H1 (cell line): ENCODE measurements around the gene CALCR. TPM values are rescaled to one million over a fixed set of nuclear protein-coding genes. Genes with fewer than 3 reads are reported as not detected.

Source experiments
- KDM5A ChIP-seq: fragments of 200-600 bp; IDR thresholded peaks from 2 replicates; pipeline ENCODE4 v1.7.1; 2012; ENCODE audit warnings: mild to moderate bottlenecking, low read length, inconsistent platforms, mixed read lengths
- TAF7 ChIP-seq: optimal IDR thresholded peaks from 2 replicates; pipeline ENCODE3; 2011; ENCODE audit warnings: low read depth, mild to moderate bottlenecking, inconsistent platforms, low read length, moderate library complexity, borderline replicate concordance
- polyA plus RNA-seq, 7 experiments: library from polyadenylated mRNA; depleted of rRNA in 3 of 7; stranded (reverse) in 5 of 7; unstranded in 2 of 7; fragments of >200 nt in 5 of 7; fragments of 200-250 nt in 2 of 7; gene quantifications; 1 replicate in 5 of 7; 2 replicates in 1 of 7; 4 replicates in 1 of 7; pipeline versions ENCODE4 v1.2.1 to v1.2.3, GENCODE V29; 2011 to 2013; ENCODE audit warnings: missing spikeins in 2 of 7, mixed read lengths in 2 of 7
- total RNA-seq: library from RNA; stranded (reverse); fragmentation: NEBNext Ultra II Directional; extraction: Animal tissue kit (Norgen Biotek cat#: 25700); gene quantifications from 2 replicates; pipeline ENCODE4 v1.2.1, GENCODE V29; 2021
- TF ChIP-seq, protein P1 (sequence below), 3 experiments: IDR thresholded peaks; 1 replicate in 2 of 3; 2 replicates in 1 of 3; pipeline versions ENCODE4 v1.5.1 to v1.6.1; 2011; ENCODE audit warnings: low read length in 3 of 3, mild to moderate bottlenecking in 3 of 3, inconsistent platforms in 2 of 3, low read depth in 1 of 3, moderate library complexity in 1 of 3; ENCODE audit not compliant: insufficient read depth in 1 of 3; ENCODE audit errors: control extremely low read depth in 1 of 3

CALCR gene
- total and polyA plus RNA-seq, 2 of the 8 experiments (the other 6 are each of a cell fraction or from before 2014, with no cell fraction given), result 1.0 to 3.6 TPM

DNA sequence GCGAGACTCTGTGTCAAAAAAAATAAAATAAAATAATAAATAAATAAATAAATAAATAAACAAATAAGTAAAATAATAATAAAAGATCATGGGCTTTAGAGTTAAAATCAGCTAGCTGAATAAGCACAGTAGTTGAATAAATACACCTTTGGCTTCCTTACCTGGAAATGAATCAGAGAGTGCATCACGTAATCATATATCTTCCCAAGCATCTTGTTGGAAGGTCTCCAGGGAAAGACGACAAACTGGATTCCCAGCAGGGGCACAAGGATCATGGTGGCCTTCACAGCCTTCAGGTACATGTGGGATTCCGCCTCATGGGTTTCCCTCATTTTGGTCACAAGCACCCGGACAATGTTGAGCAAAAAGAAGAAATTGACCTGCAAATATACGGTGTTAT is 138.7 kb downstream of the CALCR start (continued):
- TF ChIP-seq, protein P1, sequence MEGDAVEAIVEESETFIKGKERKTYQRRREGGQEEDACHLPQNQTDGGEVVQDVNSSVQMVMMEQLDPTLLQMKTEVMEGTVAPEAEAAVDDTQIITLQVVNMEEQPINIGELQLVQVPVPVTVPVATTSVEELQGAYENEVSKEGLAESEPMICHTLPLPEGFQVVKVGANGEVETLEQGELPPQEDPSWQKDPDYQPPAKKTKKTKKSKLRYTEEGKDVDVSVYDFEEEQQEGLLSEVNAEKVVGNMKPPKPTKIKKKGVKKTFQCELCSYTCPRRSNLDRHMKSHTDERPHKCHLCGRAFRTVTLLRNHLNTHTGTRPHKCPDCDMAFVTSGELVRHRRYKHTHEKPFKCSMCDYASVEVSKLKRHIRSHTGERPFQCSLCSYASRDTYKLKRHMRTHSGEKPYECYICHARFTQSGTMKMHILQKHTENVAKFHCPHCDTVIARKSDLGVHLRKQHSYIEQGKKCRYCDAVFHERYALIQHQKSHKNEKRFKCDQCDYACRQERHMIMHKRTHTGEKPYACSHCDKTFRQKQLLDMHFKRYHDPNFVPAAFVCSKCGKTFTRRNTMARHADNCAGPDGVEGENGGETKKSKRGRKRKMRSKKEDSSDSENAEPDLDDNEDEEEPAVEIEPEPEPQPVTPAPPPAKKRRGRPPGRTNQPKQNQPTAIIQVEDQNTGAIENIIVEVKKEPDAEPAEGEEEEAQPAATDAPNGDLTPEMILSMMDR (IDR thresholded peaks at IDR 0.05; ENCODE audit: control extremely low read depth in 1 of 3, insufficient read depth in 1 of 3, low read depth in 1 of 3, low read length in 3 of 3), result no peak
- TF ChIP-seq KDM5A, result no peak
- no peak for TF ChIP-seq TAF7
